Kidney epithelial cell (primary cell): ENCODE data around the gene MOCS1. TPM values are rescaled to one million over a fixed set of nuclear protein-coding genes. Genes with fewer than 3 reads are reported as not detected.

ENCODE experiments used
- DNase-seq: peaks from one replicate; pipeline ENCODE4 v3.0.0-alpha.2; 2010; ENCODE audit warnings: low read depth
- H3K27me3 ChIP-seq: 2 replicates; pipeline ENCODE4 v1.6.0; 2011; ENCODE audit warnings: low read length; ENCODE audit not compliant: control insufficient read depth, insufficient read depth
- H3K36me3 ChIP-seq: 2 replicates; pipeline ENCODE4 v1.5.1; 2011; ENCODE audit warnings: low read length; ENCODE audit not compliant: control insufficient read depth, insufficient read depth
- H3K4me3 ChIP-seq: 2 replicates; pipeline ENCODE4 v1.5.1; 2011; ENCODE audit warnings: low read depth, mild to moderate bottlenecking, control low read depth, low read length
- CTCF ChIP-seq: IDR thresholded peaks from 2 replicates; pipeline ENCODE4 v1.5.1; 2011; ENCODE audit warnings: mild to moderate bottlenecking, moderate library complexity, low read length, control low read depth, inconsistent platforms; ENCODE audit not compliant: insufficient read depth, poor library complexity, severe bottlenecking
- total RNA-seq: library from RNA; depleted of rRNA; stranded (reverse); fragments of >200 nt; gene quantifications from 2 replicates; pipeline ENCODE4 v1.2.3, GENCODE V29; 2015

The MOCS1 gene
- total RNA-seq, 1 donor from 2014 or later = 15.0 TPM

- H3K27me3 ChIP-seq = no peaks in the 10 kb centered on the region
- H3K4me3 ChIP-seq = no peak overlapping the region
- no peak for DNase-seq
- no peaks in the 10 kb centered on the region for H3K36me3 ChIP-seq
- peak; percentile 85 for TF ChIP-seq CTCF
Observed at GRCh38 chr6:39865011-39865888, 69.0 kb downstream of the MOCS1 start.

GRCh38 chr6:39861663-39862062, 72.6 kb downstream of the MOCS1 start:
- Histone ChIP-seq H3K36me3 (no peaks in the 10 kb centered on the region), H3K27me3 (no peaks in the 10 kb centered on the region), H3K4me3 (no peak overlapping the region)
- no peak for TF ChIP-seq CTCF
- no peak for DNase-seq

- no peak overlapping the region for H3K4me3 ChIP-seq
Observed at GRCh38 chr6:39859025-39859424, 75.2 kb downstream of the MOCS1 start.

GRCh38 chr6:39855356-39855995, 78.8 kb downstream of the MOCS1 start:
- DNase-seq = no peak
- no peak for TF ChIP-seq CTCF
- no peak overlapping the region for H3K4me3 ChIP-seq

More at GRCh38 chr6:39859025-39859424, 75.2 kb downstream of the MOCS1 start:
- DNase-seq = no peak
- Histone ChIP-seq H3K27me3 (no peaks in the 10 kb centered on the region), H3K36me3 (no peaks in the 10 kb centered on the region)
- TF ChIP-seq CTCF = no peak

More at GRCh38 chr6:39855356-39855995, 78.8 kb downstream of the MOCS1 start:
- H3K36me3 ChIP-seq = no peaks in the 10 kb centered on the region
- no peaks in the 10 kb centered on the region for H3K27me3 ChIP-seq

Other genes with a start within 250 kb of the MOCS1 start
- 0.33 and 0.68 TPM in 2 replicates for gene KIF6, start 209.1 kb downstream of the MOCS1 start, total RNA-seq
- 1.3 and 2.5 TPM in 2 replicates for gene DAAM2, start 142.1 kb downstream of the MOCS1 start, total RNA-seq